GM18505 (cell line): ENCODE measurements around the gene VAMP8.
"Not testable (repeated sequence)": the region's sequence is repeated elsewhere in the genome, so short reads cannot be mapped to it uniquely, and the experiment has no call there.

Experiments used
- ATAC-seq: cut with Tn5 transposase; IDR thresholded peaks from one replicate; pipeline ENCODE4 v1.9.1; 2021; ENCODE audit not compliant: unreplicated experiment
- POLR2A ChIP-seq: IDR thresholded peaks from 4 replicates; pipeline ENCODE4 v1.6.1; 2011; ENCODE audit warnings: borderline replicate concordance; ENCODE audit not compliant: insufficient read depth, insufficient read length; ENCODE audit errors: extremely low read depth

VAMP8 gene

DNA sequence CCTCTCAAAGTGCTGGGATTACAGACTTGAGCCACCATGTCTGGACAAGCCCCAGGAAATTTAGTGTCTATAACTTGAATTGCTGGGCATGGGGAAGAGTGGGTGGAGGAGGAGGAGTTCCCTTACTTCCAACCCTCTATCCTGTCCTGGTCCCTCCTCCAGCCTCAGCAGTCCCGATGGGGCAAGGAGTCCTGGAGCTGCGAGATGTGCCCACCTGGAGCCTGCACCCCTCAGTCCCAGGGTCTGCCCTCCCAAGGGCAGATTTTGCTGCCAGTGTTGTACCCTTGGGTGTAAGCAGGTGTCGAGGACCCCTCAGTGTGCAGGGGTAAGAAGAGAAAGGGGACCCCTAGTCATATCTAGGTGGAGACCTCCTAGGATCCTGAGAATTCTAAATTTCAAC, 2.8 kb downstream of the VAMP8 start:
- no peak for TF ChIP-seq POLR2A
- ATAC-seq: no peak

DNA sequence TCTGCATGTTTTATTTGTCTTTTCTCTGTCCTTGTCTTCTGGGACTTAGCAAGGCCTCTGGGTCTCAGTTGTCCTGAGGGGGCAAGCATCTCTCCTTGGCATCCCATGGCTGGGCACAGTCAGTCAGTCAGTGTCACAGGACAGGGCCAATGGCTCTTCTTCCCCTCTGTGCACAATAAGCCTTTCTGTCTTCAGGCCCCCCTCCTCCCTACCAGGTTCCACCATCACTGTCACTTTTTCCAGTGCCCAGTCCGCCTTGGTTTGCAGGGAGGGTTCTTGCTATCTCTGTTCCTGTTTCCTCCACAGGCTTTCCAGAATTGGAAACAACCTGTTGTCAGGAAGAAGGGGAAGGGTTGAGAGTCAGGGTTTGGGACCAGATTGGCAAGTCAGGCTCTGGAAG, 5.1 kb downstream of the VAMP8 start:
- TF ChIP-seq POLR2A: no peak

DNA sequence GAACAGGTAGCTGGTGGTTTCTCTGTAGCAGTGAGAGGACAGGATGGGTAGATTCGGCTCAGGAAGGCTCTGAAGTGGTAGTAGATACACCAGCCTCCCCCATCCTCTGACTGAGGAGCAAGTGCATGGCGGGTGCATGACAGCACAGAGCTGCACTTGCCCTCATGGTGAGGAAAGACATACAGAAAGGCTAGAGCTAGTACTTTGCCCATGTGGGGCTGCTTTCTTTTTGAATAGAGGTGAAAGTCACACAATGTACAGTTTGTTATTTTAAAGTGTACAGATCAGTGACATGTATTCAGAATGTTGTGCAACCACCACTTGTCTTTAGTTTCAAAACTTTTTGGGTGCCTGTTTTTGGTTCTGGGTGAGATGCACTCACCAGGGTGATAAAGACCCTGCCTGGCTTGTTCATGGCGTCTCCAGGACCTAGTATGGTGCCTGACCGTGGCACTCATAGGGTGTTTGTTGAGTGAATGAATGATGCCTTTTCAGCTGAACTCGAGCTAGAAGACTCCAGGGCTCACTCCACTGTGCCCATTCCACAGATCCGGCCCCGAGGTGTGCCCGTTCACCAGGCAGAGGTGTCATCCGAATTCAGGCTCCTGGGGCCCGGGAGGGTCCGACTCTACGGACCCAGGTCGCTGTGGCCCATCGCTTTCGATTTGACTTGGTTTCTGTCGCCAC, 6.4 kb downstream of the VAMP8 start:
- TF ChIP-seq POLR2A: no peak
- peak; percentile 10 for ATAC-seq

More for the DNA sequence above, 5.1 kb downstream of the VAMP8 start:
- no peak for ATAC-seq

DNA sequence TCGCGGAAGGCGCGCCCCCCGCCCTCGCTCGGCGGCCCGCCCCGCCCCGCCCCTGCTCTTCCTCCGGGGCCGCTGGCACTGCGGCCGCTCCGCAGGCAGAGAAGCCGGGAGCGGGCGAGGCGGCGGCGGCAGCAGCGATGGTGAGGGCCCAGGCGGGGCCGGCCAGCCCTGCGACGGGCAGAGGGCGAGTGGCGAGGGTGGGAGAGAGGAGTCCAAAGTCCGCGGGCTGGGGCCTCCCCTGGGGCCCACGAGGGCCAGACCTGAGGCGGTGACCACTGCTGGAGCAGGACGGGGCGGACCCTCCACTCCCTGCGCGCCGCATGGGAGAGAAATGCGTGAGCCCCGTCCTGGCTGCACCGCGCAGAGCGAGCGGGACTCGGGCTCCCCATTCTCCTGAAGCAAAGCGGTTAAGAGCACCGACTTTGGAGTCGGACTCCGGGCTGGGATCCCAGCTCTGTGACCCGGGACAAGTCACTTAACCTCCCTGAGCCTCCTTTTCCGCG, 7.0 kb downstream of the VAMP8 start, which contains the start of gene VAMP5:
Gene VAMP5 (plus strand): TSS at position 78 of the 503 bp plus-strand sequence. CDS start 60 bp downstream, at position 138.
- TF ChIP-seq POLR2A: peak; percentile 39
- peak; percentile 66 for ATAC-seq

DNA sequence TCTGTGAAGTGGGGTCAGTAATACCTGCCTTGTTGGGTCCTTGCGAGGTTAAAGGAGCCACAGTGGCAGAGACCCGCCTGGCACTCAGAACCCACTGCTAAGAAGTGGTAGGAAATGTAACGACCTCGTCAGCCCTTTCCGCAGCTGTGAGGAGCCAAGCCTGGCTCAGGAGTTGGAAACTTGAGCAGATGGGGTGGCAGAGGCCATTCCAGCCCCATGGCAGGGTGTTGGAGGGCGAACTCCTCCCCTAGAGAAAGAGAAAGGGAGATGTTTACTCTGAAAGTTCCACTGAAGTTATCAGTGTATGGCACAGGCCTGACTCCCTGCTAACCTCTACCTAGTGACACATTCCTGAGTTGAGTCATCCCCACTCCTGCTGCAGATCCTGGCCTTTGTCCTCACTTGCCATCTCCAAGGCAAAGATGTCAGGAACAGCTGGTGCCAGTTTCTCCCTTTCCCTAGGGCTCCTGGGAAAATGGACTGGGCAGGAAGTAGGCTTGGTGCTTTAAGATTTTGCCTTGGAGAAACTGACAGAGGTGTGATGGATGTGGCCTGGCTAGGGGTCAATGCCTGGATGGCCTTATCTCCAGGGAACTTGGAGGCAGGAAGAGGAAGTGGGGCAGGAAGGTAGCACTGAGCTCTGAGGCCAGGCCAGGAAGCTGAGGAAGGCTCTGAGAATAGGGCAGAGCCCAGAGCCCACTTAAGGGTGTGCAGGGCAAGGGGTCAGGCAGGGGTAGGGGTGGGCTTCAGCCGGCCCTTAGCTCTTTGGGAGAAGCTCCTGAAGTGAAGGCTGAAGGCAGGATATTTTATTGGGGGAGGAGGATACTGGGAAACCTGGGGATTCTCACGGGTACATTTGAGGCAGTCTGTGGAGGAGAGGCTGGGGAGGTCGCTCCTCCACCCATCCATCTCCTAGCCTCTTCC, 7.7 kb downstream of the VAMP8 start:
- TF ChIP-seq POLR2A: no peak
- peak; percentile 42 for ATAC-seq

DNA sequence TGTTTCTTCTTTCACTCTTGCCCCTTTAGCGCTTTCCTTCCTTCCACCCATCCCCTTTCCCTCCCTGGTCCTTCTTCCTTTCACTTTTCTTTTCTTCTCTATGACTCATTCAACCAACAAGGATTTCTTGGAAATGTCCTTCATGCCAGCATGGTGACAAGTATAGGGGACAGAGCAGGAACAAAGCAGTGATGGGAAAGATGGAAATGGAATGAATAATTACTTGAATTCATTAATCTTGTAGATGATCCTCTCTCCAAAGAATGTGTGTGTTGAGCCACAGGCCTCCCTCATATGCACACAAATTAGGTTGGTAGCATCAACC, 8.4 kb downstream of the VAMP8 start:
- no peak for TF ChIP-seq POLR2A
- ATAC-seq: no peak

DNA sequence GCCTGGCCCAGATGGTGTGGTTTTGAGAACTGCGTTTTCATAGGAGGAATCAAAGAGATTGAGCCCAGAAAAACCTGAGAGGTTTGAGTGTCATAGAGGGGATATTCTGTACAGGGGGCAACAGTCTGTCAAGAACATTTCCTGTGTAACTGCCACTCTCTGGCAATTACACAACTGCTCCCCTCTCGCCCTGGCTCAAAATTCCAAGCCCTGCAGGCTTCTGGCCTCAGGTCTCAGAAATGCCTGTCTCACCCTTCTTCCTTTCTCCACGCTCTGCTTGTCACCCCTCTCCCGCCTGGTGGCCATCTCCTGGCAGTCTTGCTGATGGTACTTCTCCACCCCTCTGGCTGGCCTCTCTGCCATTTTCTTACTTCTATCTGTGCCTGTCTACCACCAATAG, 10.8 kb downstream of the VAMP8 start:
- no peak for ATAC-seq
- TF ChIP-seq POLR2A: no peak

DNA sequence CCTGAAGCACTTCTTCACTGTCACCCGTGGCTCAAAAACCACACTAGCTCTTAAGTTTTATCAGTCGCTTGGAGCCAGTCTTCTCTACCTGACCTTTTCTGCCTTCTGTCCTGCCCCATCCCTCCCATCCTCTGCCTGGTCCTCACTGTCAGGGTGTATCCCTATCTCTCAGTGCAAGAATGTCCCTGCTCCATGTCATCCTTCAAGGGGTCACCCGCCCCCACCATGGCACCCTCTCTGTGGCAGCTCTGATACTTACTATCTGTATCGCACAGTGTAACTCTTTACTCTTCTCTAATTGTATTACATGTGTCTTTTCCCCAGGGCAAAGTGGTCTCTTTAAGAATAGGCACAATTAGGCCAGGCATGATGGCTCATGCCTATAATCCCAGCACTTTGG, 11.3 kb downstream of the VAMP8 start:
- ATAC-seq: no peak
- no peak for TF ChIP-seq POLR2A

DNA sequence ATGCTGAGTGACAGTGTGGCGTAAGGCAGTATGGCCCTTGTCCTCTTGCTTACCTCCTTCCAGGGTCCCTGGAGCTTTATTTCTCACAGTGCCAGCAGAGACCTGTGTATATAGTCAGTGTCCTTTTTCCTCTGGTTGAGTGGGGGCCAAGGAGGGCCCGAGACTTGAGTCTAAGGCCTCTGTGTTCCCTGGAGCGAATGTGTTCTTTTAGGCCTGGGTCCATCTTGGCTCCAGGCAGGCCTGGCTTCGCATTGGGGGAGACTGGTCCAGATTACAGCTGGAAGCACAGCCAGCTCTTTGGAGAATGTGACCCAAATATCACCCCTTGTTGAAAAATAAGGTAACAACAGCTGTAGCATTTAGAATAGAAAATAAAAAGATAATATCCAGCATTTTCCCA, 11.8 kb downstream of the VAMP8 start:
- TF ChIP-seq POLR2A: no peak
- no peak for ATAC-seq

DNA sequence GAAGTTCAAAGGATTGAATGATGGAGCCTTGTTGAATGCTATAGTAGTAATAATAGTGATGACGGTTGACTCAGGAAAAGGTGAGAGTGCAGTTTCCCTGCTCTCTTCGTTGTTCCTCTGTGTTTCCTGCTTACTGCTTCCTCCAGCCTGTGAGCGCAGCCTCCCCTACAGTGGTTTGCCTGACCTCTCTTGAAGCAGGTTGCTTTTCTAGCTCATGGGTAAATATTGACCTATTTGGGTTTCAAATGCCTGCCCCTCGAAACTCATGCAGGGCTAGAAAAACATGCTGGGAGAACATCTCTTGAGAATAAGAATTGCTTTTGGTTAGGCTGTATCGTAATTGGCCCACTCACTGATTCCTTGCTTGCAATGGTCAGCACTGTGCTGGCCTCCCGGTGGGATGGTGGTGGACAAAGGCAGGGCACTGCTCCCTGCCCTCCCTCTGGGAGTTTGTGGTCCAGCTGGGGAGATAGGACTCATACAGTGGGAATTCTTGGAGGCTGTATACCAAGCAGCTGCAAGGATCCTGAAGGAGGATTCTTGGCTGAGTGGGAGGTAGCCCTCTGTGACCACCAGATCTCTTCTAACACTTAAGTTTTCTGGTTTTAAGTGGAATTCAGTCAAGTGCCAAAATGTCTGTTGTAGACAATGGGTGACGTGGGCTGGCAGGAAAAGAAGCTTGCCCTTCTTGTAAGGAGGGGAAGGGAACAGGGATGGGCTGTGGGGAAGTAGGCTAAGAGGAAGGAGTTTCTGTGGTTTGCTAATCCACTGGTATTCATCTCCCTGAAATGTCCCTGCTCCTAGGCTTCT, 12.8 kb downstream of the VAMP8 start:
- no peak for TF ChIP-seq POLR2A
- ATAC-seq: no peak

DNA sequence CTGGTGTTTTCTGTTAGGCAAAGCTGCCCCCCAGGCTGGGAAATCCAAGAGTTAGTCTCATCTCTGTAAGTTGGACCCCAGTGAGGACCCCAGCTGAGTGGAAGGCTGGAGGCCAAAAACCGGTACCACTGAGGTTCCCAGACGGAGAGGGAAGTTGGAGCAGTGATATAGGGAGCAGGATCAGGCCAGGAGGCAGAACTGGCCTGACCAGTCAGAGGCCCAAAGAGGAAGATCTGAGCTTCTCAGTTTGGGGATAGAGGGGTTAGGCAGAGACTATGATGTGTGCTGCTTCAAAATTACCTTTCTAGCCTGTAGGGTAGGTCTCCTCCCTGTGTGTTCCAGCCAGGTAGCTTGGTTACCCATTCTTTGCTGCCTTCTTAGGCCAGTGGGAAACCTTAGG, 13.6 kb downstream of the VAMP8 start:
- ATAC-seq: no peak
- TF ChIP-seq POLR2A: no peak

DNA sequence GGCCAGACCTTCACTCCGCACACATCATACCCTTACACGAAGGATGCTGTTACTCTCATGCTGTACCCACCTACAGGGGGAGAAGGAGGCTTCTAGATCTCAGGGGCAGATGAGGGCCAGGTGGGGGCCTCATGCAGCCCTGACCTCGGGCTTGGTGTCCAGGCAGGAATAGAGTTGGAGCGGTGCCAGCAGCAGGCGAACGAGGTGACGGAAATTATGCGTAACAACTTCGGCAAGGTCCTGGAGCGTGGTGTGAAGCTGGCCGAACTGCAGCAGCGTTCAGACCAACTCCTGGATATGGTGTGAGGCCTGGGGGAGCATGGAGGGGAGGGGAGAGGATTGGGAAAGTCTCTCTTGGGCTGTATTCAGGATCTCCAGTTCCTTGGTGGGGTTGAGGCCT, 14.2 kb downstream of the VAMP8 start:
- no peak for ATAC-seq
- TF ChIP-seq POLR2A: no peak

DNA sequence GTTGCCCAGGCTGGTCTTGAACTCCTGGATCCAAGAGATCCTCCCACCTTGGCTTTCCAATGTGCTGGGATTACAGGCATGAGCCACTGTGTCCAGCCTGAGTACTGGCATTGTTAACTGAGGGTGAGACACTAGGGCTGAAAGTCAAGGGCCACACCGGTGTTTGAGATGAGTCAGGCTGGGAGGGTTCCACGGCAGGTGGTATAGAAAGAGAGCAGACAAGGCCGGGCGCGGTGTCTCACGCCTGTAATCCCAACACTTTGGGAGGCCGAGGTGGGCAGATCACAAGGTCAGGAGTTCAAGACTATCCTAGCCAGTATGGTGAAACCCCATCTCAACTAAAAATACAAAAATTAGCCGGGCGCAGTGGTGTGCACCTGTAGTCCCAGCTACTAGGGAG, 14.9 kb downstream of the VAMP8 start:
- ATAC-seq: not testable (repeated sequence)
